ENCODE results near the gene FGFRL1.

DNA sequence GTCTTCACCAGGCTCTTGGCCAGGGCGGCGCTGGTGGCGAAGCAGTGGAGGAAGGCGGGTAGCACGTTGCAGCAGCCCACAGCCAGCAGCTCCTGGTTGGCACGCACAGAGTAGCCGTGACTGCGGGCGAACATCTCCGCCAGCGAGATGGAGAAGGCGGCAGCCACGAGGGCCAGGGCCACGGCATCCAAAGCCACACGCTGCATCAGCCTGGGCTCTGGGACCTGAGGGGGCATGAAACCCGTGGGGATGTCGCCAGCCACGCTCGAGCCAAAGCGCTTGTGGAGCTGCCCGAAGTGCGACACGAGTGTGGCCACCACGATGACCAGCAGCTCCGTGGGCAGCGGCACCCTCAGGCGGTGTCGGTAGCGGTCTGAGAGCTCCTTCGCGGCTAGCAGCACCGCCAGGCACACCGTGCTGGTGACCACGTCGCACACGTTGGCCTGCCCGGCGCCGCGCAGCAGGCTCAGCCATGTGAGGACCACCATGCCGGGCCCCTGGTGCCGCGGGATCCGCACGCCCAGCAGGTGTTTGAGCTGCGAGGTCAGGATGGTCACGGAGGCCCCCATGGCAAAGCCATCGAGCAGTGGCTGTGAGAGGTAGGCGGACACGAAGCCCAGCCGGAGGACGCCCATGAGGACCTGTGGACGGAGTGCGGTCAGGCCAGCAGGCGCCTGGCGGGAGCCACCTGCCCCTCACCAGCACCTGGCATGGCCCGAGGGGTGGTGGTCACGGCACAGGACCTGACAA is 21.5 kb upstream of the FGFRL1 start:
- TF ChIP-seq, protein P1, sequence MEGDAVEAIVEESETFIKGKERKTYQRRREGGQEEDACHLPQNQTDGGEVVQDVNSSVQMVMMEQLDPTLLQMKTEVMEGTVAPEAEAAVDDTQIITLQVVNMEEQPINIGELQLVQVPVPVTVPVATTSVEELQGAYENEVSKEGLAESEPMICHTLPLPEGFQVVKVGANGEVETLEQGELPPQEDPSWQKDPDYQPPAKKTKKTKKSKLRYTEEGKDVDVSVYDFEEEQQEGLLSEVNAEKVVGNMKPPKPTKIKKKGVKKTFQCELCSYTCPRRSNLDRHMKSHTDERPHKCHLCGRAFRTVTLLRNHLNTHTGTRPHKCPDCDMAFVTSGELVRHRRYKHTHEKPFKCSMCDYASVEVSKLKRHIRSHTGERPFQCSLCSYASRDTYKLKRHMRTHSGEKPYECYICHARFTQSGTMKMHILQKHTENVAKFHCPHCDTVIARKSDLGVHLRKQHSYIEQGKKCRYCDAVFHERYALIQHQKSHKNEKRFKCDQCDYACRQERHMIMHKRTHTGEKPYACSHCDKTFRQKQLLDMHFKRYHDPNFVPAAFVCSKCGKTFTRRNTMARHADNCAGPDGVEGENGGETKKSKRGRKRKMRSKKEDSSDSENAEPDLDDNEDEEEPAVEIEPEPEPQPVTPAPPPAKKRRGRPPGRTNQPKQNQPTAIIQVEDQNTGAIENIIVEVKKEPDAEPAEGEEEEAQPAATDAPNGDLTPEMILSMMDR (IDR thresholded peaks at IDR 0.05; ENCODE audit: poor library complexity), result no peak
- TF ChIP-seq EZH2phosphoT487 (IDR thresholded peaks at IDR 0.05; ENCODE audit: low read depth, severe bottlenecking, unreplicated experiment), result no peak
